SH-SY5Y (cell line): ENCODE results near the gene MMP25.

Source experiments
- GATA2 ChIP-seq: IDR thresholded peaks from 2 replicates; pipeline ENCODE4 v1.6.1; 2011; ENCODE audit warnings: mild to moderate bottlenecking, low read depth, low read length
- GATA3 ChIP-seq: IDR thresholded peaks from 2 replicates; pipeline ENCODE4 v1.6.1; 2011; ENCODE audit warnings: low read depth, mild to moderate bottlenecking, low read length, moderate library complexity

MMP25 gene

GRCh38 chr16:3065742-3066439 is 19.5 kb downstream of the MMP25 start:
- no peak for TF ChIP-seq GATA2
- no peak for TF ChIP-seq GATA3

GRCh38 chr16:3066440-3066748 is 20.0 kb downstream of the MMP25 start:
- TF ChIP-seq GATA2 (no peak), GATA3 (no peak)

DNA sequence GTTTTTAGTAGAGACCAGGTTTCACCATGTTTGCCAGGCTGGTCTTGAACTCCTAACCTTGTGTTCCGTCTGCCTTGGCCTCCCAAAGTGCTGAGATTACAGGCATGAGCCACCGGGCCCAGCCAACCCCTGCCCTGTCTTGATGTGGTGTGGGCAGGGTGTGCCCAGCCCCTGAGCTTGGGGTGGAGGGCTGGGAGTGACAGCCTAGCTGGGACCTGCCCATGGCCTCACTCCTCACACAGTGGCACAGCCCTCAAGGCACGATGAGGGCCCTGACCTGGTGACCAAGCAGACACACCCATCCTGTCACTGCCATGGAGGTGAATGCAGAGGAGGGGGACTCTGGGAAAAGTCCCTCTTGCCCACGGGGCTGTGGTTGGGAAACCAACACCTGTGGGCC is 22.1 kb downstream of the MMP25 start:
- TF ChIP-seq GATA3: no peak
- no peak for TF ChIP-seq GATA2

DNA sequence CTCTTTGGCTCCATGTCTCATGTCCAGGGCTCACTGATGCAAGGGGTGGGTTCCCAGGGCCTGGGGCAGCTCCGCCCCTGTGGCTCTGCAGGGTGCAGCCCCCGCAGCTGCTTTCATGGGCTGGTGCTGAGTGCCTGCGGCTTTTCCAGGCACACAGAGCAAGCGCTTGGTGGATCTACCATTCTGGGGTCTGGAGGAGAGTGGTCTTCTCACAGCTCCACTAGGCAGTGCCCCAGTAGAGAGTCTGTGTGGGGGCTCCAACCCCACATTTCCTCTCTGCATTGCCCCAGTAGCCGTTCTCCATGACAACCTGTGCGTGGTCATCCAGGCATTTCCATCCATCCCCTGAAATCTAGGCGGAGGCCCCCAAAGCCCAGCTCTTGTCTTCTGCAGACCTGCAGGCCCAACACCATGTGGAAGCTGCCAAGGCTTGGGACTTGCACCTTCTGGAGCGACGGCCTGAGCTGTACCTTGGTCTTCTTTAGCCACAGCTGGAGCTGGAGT is 24.3 kb downstream of the MMP25 start:
- TF ChIP-seq GATA3 (no peak), GATA2 (no peak)

DNA sequence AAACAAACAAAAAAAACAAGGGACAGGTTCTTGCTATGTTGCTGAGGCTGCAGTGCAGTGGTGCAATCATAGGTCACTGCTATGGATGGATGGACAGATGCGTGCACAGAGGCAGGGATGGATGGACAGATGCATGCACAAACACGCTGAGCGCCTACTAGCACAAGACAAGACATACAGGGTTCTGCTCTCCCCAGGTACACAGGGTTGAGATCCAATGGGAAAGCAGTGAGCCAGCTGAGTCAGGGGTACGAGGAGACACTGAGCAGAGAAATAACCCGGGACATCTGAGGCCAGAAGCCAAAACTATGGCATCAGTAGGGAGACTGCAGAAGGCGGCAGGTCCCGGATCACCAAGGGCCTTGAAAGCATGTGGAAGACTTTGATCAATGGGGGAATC is 25.3 kb downstream of the MMP25 start:
- TF ChIP-seq GATA3: no peak
- no peak for TF ChIP-seq GATA2

- no peak for TF ChIP-seq GATA2
- no peak for TF ChIP-seq GATA3
Observed at GRCh38 chr16:3073448-3073847, 27.1 kb downstream of the MMP25 start.

GRCh38 chr16:3074860-3075522 is 28.6 kb downstream of the MMP25 start:
- TF ChIP-seq GATA3 (no peak), GATA2 (no peak)

GRCh38 chr16:3075523-3075915 is 29.2 kb downstream of the MMP25 start:
- no peak for TF ChIP-seq GATA3
- TF ChIP-seq GATA2: no peak

DNA sequence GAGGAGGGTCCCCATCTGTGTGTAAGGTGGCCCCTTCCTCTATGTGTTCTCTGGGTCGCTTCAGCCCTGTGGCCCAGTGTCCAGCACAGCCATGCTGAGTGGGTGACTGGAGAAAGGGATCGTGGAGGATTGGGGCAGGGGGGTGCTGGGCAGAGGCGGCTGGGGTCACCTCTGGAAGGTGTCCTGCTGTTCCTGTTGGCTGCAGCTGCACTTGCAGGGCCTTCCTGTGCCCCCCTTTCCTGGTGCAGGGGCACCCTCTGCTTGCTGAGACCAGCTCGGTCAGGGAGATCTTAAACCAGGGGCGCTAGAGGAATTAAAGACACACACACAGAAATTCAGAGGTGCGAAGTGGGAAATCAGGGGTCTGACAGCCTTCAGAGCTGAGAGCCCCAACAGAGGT is 30.2 kb downstream of the MMP25 start:
- TF ChIP-seq GATA3 (no peak), GATA2 (no peak)

DNA sequence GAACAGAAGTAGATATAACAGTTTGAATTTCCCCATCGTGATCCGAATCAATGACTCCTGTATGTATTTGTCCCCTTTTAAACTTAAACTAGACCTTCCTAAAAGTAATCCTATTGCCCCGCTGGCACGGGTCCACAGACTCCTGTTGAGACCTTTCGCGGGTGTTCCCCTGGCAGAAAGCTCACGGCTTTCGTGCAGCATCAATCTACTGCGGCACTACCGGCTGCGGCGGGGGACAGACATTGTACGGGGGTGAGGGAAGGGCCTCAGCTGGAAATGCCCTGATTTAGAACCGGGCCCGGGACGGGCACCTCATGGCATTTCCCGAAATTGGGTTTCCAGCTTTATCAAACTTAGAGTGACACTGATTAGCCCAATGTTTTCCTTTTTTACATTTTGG is 33.7 kb downstream of the MMP25 start:
- TF ChIP-seq GATA2 (no peak), GATA3 (no peak)

GRCh38 chr16:3084491-3084890 is 38.1 kb downstream of the MMP25 start:
- no peak for TF ChIP-seq GATA2
- no peak for TF ChIP-seq GATA3

DNA sequence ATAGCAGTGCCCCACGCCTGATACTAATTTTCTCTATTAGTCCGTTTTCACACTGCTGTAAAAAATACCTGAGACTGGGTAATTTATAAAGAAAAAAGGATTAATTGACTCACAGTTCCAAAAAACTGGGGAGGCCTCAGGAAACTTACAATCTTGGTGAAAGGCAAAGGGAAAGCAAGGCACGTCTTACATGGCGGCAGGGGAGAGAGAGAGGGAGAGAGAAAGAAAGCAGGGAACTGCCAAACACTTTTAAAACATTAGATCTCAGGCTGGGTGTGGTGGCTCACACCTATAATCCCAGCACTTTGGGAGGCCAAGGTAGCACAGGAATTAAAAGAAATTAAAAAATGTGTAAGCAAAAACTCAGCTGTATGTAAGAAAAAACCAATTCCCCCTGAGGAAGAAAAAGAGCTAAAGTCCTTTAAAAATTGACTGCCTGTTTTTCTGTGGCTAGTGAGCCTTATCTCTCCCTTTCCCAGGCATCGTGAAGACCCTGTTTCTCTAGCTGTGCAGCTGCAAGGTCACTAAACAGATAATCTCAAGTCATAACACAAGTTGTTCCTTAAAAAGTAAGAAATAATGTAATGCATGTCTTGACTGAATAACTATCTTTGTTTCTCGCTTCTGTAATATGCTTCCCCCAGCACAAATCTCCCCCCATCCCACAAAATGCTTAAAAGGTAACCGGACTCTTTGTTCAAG is 38.8 kb downstream of the MMP25 start:
- no peak for TF ChIP-seq GATA3
- TF ChIP-seq GATA2: no peak

DNA sequence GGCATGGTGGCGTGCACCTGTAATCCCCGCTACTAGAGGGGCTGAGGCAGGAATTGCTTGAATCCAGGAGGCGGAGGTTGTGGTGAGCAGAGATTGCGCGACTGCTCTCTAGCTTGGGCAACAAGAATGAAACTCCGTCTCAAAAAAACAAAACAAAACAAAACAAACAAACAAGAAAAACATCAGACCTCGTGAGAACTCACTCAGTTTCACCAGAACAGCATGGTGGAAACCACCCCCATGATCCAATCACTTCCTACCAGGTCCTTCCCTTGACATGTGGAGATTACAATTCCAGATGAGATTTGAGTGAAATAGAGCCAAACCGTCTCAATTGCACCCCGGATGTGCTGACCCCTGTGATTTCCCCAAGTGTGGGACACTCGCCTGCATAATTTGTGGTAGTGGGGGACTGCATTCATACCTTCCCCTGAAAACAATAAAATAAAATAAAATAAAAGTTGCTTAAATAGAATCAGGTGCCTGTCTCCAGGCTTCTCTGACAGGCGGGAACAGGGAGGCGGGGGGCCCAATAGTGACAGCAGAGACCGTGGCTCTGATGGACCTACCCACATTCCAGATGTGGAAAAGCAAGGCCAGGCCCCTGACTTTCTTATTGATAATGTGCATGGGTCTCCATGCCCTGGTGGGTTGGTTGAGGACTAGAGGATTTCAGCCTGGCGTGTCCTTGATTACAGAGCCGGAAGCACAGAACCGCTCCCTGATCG is 39.7 kb downstream of the MMP25 start:
- TF ChIP-seq GATA3: no peak
- no peak for TF ChIP-seq GATA2

DNA sequence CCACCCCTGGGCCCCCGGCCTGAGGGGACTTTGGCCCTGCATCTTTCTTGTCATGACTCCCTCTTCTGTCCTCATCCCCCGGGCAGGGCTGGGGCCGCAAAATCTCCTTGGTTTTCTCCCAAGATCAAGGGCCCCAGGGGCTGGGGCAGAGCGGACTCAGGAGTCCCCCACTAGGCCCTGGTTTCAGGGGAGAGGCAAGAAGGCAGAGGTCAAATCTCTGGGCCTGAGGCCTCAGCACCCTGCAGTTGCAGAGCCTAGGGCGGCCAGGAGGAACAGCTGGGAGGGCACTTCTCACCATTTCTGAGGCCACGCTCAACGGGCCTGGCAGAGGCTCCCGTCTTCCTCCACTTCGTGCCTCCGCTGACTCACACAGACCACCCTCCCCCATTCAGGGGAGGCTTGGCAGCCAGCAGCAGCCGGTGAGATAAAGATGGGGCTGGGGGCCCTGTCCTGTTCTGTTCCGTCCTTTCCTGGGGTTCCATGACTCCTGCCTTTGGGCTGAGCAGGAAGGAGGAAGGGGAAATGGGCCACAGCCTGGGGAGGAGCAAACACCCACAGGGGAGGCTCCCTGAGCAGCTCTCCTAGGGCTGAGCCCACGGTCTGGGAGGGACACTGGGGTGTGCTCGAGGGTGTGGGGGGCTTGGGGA is 40.4 kb downstream of the MMP25 start:
- TF ChIP-seq GATA3: no peak
- TF ChIP-seq GATA2: no peak
